HepG2 (cell line): Measurements from ENCODE around the gene KCNK7. TPM values are rescaled to one million over a fixed set of nuclear protein-coding genes. Genes with fewer than 3 reads are reported as not detected.

Source experiments
- HNRNPL ChIP-seq: fragments of 200-400 bp; formaldehyde crosslinking; IDR thresholded peaks from 2 replicates; pipeline ENCODE4 v1.6.1; 2017; ENCODE audit warnings: mild to moderate bottlenecking, low read depth, low read length
- KLF15 ChIP-seq: sonication (generic); formaldehyde crosslinking; IDR thresholded peaks from 2 replicates; pipeline ENCODE4 v1.8.1; 2023; ENCODE audit warnings: borderline replicate concordance, mild to moderate bottlenecking, inconsistent platforms, missing genetic modification reagents, mixed read lengths
- MLXIP ChIP-seq: sonication (generic); formaldehyde crosslinking; IDR thresholded peaks from 2 replicates; pipeline ENCODE4 v1.9.0; 2021; ENCODE audit warnings: missing genetic modification reagents, borderline replicate concordance
- PAXIP1 ChIP-seq: sonication (generic); formaldehyde crosslinking; conservative IDR thresholded peaks from 2 replicates; pipeline ENCODE4 v1.4.0; 2020; ENCODE audit warnings: mild to moderate bottlenecking, missing genetic modification reagents, moderate library complexity
- PHF5A ChIP-seq: IDR thresholded peaks from one replicate; pipeline ENCODE4 v1.6.1; 2018; ENCODE audit warnings: low read depth, missing genetic modification reagents; ENCODE audit not compliant: unreplicated experiment
- POLR2A ChIP-seq, 2 experiments: IDR thresholded peaks; 2 replicates each; pipeline ENCODE4 v1.6.1; 2011; ENCODE audit warnings: low read depth in 2 of 2, low read length in 2 of 2, mild to moderate bottlenecking in 1 of 2, moderate library complexity in 1 of 2; ENCODE audit not compliant: insufficient read depth in 1 of 2
- SMAD3 ChIP-seq: sonication (generic); formaldehyde crosslinking; IDR thresholded peaks from 2 replicates; pipeline ENCODE4 v1.4.0; 2020; ENCODE audit warnings: missing genetic modification reagents
- SOX13 ChIP-seq, 3 experiments: fragments of 450-650 bp in 1 of 3; sonication (generic) in 1 of 3; formaldehyde crosslinking in 1 of 3; IDR thresholded peaks in 2 of 3; conservative IDR thresholded peaks in 1 of 3; 2 replicates each; pipeline versions ENCODE4 v1.5.0 to v1.6.1; 2016 to 2020; ENCODE audit warnings: antibody characterized with exemption in 1 of 3, mild to moderate bottlenecking in 1 of 3, missing compliant biosample characterization in 1 of 3, missing genetic modification reagents in 1 of 3, moderate library complexity in 1 of 3
- TFAP4 ChIP-seq: sonication (generic); IDR thresholded peaks from 2 replicates; pipeline ENCODE4 v1.6.1; 2016; ENCODE audit warnings: low read depth, borderline replicate concordance
- TP53 ChIP-seq: sonication (generic); formaldehyde crosslinking; conservative IDR thresholded peaks from 2 replicates; pipeline ENCODE4 v1.4.0; 2020; ENCODE audit warnings: missing genetic modification reagents
- ZBTB42 ChIP-seq: sonication (generic); formaldehyde crosslinking; IDR thresholded peaks from 2 replicates; pipeline ENCODE4 v1.5.0; 2020; ENCODE audit warnings: mild to moderate bottlenecking, missing genetic modification reagents
- ZNF10 ChIP-seq: sonication (generic); formaldehyde crosslinking; IDR thresholded peaks from 2 replicates; pipeline ENCODE4 v1.4.0; 2020; ENCODE audit warnings: mild to moderate bottlenecking, low read depth, missing genetic modification reagents, borderline replicate concordance
- ZNF280D ChIP-seq: sonication (generic); formaldehyde crosslinking; IDR thresholded peaks from 2 replicates; pipeline ENCODE4 v1.5.1; 2020; ENCODE audit warnings: mild to moderate bottlenecking, missing genetic modification reagents
- ZNF484 ChIP-seq: sonication (generic); formaldehyde crosslinking; IDR thresholded peaks from 2 replicates; pipeline ENCODE4 v1.5.1; 2020; ENCODE audit warnings: mild to moderate bottlenecking, low read depth, missing genetic modification reagents, borderline replicate concordance
- ZNF567 ChIP-seq: sonication (generic); formaldehyde crosslinking; IDR thresholded peaks from 2 replicates; pipeline ENCODE4 v1.8.1; 2023; ENCODE audit warnings: mild to moderate bottlenecking, missing genetic modification reagents, borderline replicate concordance
- ZNF7 ChIP-seq: IDR thresholded peaks from 2 replicates; pipeline ENCODE4 v1.6.1; 2016; ENCODE audit warnings: missing biosample characterization, missing genetic modification reagents
- ZSCAN25 ChIP-seq: sonication (generic); formaldehyde crosslinking; IDR thresholded peaks from 2 replicates; pipeline ENCODE4 v1.8.0; 2022; ENCODE audit warnings: mild to moderate bottlenecking, missing genetic modification reagents
- ZSCAN31 ChIP-seq: sonication (generic); formaldehyde crosslinking; IDR thresholded peaks from 2 replicates; pipeline ENCODE4 v1.5.0; 2020; ENCODE audit warnings: low read depth, mild to moderate bottlenecking, missing genetic modification reagents
- polyA plus RNA-seq, 8 experiments: library from polyadenylated mRNA; depleted of rRNA in 3 of 8; stranded (reverse) in 7 of 8; unstranded in 1 of 8; fragments of >200 nt; fragmentation: Illumina TruSeq in 4 of 8; extraction: Trizol in 4 of 8; gene quantifications; 2 replicates each; pipeline versions ENCODE4 v1.2.1 to v1.2.3, GENCODE V29; 2011 to 2016; ENCODE audit warnings: low read depth in 4 of 8, missing spikeins in 1 of 8, mixed read lengths in 1 of 8; ENCODE audit not compliant: insufficient read depth in 1 of 8
- total RNA-seq, 5 experiments: library from RNA; depleted of rRNA; stranded (reverse); fragments of >200 nt; fragmentation: Illumina TruSeq; extraction: Trizol; gene quantifications; 2 replicates each; pipeline ENCODE4 v1.2.3, GENCODE V29; 2016; ENCODE audit warnings: low read depth in 1 of 5

The KCNK7 gene
- total and polyA plus RNA-seq, 2 of the 13 experiments (the other 11 are each of a cell fraction or from before 2014, with no cell fraction given): 0.11 TPM; not detected in 1

- peak; percentile 90 for TF ChIP-seq ZSCAN25 (CRISPR knock-in tag)
- TF ChIP-seq ZNF7: no peak
- TF ChIP-seq SOX13 (IDR thresholded peaks at IDR 0.05): no peak
- TF ChIP-seq SOX13 (CRISPR knock-in tag; conservative IDR thresholded peaks at IDR 0.05 in 1 of 2, IDR thresholded peaks at IDR 0.05 in 1 of 2): 0 out of 4 replicates have a peak, but pooled peaks of 1 of the 2 experiments have one; percentile 14
- TF ChIP-seq ZBTB42 (CRISPR knock-in tag): no peak
- TF ChIP-seq POLR2A (IDR thresholded peaks at IDR 0.05; ENCODE audit: insufficient read depth in 1 of 2, low read depth in 2 of 2, low read length in 2 of 2): no peak
- peak; percentile 38; the same call in 1 of the 2 replicates for TF ChIP-seq ZNF280D (CRISPR knock-in tag)
- TF ChIP-seq ZNF10 (CRISPR knock-in tag): no peak
- no peak; the same call in 1 of the 2 replicates for TF ChIP-seq PAXIP1 (CRISPR knock-in tag)
- no peak for TF ChIP-seq ZNF484 (CRISPR knock-in tag)
- no peak for TF ChIP-seq TFAP4
- TF ChIP-seq SMAD3: no peak
- no peak for TF ChIP-seq HNRNPL
- no peak for TF ChIP-seq TP53 (CRISPR knock-in tag)
- TF ChIP-seq ZSCAN31 (CRISPR knock-in tag): no peak
- TF ChIP-seq MLXIP: no peak
- no peak for TF ChIP-seq PHF5A (CRISPR knock-in tag)
- TF ChIP-seq ZNF567 (CRISPR knock-in tag): 0 out of 2 replicates have a peak, but pooled peaks have one; percentile 44
- no peak for TF ChIP-seq KLF15 (CRISPR knock-in tag)
Observed at GRCh38 chr11:65559951-65560537, 35.6 kb downstream of the KCNK7 start (continued).
